SJCRH30 (cell line): ENCODE data around the gene SCO1. TPM values are rescaled to one million over a fixed set of nuclear protein-coding genes. Genes with fewer than 3 reads are reported as not detected.
"Not testable (repeated sequence)": the region's sequence is repeated elsewhere in the genome, so short reads cannot be mapped to it uniquely, and the experiment has no call there.

ENCODE experiments used
- DNase-seq, 2 experiments: peaks; one replicate each; pipeline ENCODE4 v3.0.0-alpha.2; 2015 to 2020
- H3K27ac ChIP-seq: fragments of 250-450 bp; sonication (Bioruptor Pico); 2 replicates; pipeline ENCODE4 v1.5.1; 2020; ENCODE audit warnings: mild to moderate bottlenecking, moderate library complexity
- H3K27me3 ChIP-seq: fragments of 250-450 bp; sonication (Bioruptor Pico); 2 replicates; pipeline ENCODE4 v1.5.1; 2020; ENCODE audit warnings: mild to moderate bottlenecking, moderate library complexity
- H3K36me3 ChIP-seq: fragments of 250-450 bp; sonication (Bioruptor Pico); 2 replicates; pipeline ENCODE4 v1.5.1; 2020; ENCODE audit warnings: mild to moderate bottlenecking, moderate library complexity
- H3K4me1 ChIP-seq: fragments of 250-450 bp; sonication (Bioruptor Pico); 2 replicates; pipeline ENCODE4 v1.5.1; 2020; ENCODE audit warnings: mild to moderate bottlenecking, moderate library complexity
- H3K4me3 ChIP-seq: fragments of 250-450 bp; sonication (Bioruptor Pico); 2 replicates; pipeline ENCODE4 v1.5.1; 2020; ENCODE audit warnings: mild to moderate bottlenecking, moderate library complexity
- H3K9me3 ChIP-seq: fragments of 250-450 bp; sonication (Bioruptor Pico); replicated peaks from 2 replicates; pipeline ENCODE4 v1.5.1; 2020; ENCODE audit warnings: mild to moderate bottlenecking, moderate library complexity
- total RNA-seq: library from RNA; depleted of rRNA; stranded (reverse); fragments of >200 nt; shearing (Covaris generic); gene quantifications from 2 replicates; pipeline ENCODE4 v1.2.3, GENCODE V29; 2014

The SCO1 gene
- total RNA-seq, 1 experiment from 2014 or later, result 28.5 TPM

DNA sequence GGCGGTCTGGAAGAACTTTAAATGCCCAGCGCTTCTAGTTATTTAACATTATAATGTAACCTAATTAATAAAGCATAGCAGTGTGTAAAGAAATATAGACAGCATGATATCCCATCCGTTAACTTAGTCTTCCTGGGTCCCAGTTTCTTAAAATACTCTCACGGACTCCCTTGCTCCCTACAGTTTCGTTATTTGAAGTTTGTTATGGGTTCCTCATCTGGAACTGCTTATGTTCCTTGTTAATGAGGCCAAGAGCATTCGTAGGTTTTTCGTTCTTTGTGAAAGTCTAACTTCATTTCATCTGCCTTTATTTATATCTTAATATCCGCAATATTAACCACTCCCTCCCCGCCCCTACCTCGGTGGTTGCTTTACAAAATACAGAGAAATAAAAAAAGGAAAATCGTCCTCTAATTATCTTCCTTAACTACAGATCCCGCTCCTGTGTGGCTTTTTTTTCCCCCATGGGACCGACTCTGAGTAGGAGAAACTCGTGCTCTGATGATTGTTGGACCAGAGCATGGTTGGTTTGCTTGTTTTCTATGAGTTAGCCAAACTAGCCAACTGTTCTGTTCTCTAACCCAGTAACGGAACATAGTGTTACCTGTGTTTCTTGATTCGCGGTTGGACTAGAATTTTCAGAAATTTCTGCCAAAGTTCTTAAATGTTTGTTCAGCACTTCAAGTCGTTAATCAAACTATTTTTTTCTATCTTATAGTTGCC lies 924 bp upstream of the SCO1 start:
- H3K27ac ChIP-seq, result peak overlapping the region; percentile 59
- peak; percentile 10 to 11 for DNase-seq
- peaks cover 11% of the 10 kb centered on the region for H3K4me1 ChIP-seq
- H3K27me3 ChIP-seq, result no peaks in the 10 kb centered on the region
- peak overlapping the region; percentile 85 for H3K4me3 ChIP-seq
- H3K9me3 ChIP-seq, result no peaks in the 10 kb centered on the region
- peaks cover 15% of the 10 kb centered on the region for H3K36me3 ChIP-seq

DNA sequence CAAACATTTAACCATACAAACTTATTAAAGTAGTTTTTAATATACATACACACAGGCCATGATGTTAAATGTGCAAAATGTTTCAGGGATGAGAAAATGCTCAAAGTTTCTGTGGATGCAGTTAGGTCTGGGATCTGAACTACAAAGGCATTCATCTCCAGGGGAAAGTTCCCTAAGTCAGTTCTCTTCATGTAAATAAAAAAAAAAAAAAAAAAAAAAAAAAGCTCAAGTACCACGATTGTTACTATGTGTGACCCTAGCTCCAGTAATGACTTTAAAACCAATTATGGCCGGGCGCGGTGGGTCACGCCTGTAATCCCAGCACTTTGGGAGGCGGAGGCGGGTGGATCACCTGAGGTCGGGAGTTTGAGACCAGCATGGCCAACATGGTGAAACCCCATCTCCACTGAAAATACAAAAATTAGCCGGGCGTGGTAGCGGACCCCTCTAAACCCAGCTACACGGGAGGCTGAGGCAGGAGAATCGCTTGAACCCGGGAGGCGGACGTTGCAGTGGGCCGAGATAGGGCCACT lies 1.4 kb downstream of the SCO1 start:
- not testable (repeated sequence) for H3K9me3 ChIP-seq, H3K27me3 ChIP-seq, DNase-seq, H3K4me1 ChIP-seq, H3K27ac ChIP-seq
- Histone ChIP-seq H3K36me3 (peaks cover 27% of the 10 kb centered on the region), H3K4me3 (peak overlapping the region; percentile 85)

DNA sequence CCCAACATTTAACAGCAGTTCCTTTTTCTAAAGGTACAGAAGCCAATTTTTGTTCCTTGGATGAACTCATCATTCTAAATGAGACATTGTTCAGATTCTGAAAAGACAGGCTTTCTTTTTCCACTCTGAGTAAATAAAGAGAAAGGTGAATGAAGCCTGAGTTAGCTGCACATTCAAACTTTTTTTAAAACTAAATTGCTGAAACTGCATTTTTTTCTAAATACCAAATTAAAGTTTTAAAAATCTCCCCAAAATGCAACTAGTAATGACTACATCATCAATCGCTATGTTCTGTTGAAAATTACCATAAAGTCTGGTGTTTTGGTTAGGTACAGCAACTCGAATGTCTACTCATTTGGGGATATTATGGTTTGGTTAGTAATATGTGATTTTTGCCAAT lies 9.8 kb downstream of the SCO1 start:
- H3K27ac ChIP-seq, result no peak overlapping the region
- no peak overlapping the region for H3K4me3 ChIP-seq
- H3K36me3 ChIP-seq, result peaks cover 47% of the 10 kb centered on the region
- no peaks in the 10 kb centered on the region for H3K9me3 ChIP-seq
- no peaks in the 10 kb centered on the region for H3K4me1 ChIP-seq
- H3K27me3 ChIP-seq, result no peaks in the 10 kb centered on the region
- DNase-seq, result no peak

DNA sequence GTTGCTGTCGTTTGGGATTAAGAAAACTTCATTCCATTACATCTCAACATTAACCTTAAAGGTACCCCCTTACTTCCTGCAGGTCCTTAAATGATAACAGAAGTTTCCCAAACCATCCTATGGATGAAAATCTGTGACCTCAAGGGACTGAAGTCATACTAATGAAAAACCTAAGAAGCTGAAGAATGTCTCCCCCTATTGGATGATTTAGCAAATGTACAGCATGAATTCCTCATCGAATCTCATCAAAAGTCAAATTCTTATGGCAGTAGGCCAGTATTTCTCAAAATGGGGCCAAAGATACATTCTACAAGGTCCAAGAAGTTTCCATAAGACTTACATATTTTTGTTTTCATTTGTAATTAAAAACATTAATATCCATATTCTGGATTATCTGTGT lies 13.5 kb downstream of the SCO1 start:
- no peaks in the 10 kb centered on the region for H3K9me3 ChIP-seq
- no peaks in the 10 kb centered on the region for H3K27me3 ChIP-seq
- no peak overlapping the region for H3K27ac ChIP-seq
- H3K36me3 ChIP-seq, result peaks cover 34% of the 10 kb centered on the region
- H3K4me1 ChIP-seq, result no peaks in the 10 kb centered on the region
- DNase-seq, result peak in 1 of 2 experiments; percentile 47
- H3K4me3 ChIP-seq, result no peak overlapping the region

DNA sequence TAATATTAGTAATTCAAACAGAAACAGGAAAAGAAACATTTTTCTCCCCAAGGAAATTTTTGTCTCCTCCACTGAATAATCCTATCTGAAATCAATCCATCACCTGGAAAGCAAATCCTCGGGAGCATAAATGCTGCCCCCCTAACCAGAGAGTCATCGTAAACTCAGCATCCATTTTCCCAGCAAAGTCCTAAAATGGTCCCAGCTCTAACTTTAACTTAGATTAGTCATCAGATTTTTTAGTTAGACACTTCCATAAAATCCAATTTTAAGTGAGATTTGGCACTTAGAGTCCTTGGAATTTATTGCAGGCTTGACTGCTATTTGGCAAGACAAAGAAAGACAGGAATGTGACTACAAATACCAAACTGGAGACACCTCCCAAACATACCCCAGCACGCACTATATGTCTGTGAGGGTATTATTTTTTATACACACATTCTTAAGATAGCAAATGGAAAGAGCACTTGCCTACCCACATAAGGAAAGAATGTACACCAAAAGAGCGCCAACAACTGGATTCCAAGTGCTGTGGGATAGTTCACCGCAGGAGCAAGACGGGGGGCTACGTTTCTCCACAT lies 15.4 kb downstream of the SCO1 start:
- Histone ChIP-seq H3K4me1 (no peaks in the 10 kb centered on the region), H3K27ac (no peak overlapping the region), H3K36me3 (peaks cover 33% of the 10 kb centered on the region), H3K4me3 (no peak overlapping the region), H3K27me3 (no peaks in the 10 kb centered on the region), H3K9me3 (no peaks in the 10 kb centered on the region)
- DNase-seq, result no peak

DNA sequence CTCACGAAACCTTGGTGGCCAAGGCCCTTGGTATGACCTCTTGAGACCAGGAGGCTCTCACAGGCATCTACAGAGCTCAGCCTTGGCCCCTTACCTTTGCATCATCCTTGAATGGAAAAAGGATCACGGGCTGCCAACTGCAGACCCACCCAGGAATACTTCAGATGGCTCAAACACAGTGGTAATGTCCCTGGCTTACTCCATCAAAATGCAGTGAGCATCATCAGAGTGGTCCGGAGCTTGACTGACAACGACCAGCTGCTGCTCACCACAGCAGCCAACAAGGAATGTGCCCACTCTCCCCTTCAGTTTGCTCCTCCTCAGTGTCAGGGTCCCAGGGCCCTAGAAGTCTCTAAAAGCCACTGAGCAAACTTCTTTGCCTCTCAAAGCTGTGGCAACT lies 22.6 kb downstream of the SCO1 start:
- Histone ChIP-seq H3K9me3 (no peaks in the 10 kb centered on the region), H3K36me3 (no peaks in the 10 kb centered on the region), H3K27me3 (no peaks in the 10 kb centered on the region), H3K4me3 (no peak overlapping the region), H3K4me1 (no peaks in the 10 kb centered on the region), H3K27ac (no peak overlapping the region)
- peak; percentile 16 to 37 for DNase-seq

DNA sequence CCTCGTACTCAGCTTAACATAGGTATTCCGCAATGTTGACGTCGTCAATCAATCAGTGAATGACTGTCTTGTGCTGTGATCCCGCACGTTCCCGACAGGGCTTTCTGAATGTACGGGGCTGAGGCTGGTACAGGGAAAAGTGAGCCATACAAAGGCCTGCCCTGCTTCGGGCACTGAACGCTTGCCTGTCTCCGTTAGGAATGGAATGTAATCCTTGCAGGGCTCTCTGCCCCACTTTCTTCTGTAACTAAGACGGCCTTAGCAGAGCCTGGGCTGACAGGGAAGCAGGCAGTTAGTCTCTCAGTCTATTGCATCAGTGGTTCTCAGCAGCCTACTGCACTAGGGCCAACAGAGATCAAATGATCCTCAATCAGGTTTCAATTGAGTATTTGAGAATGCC lies 24.0 kb downstream of the SCO1 start:
- no peaks in the 10 kb centered on the region for H3K9me3 ChIP-seq
- no peak overlapping the region for H3K27ac ChIP-seq
- no peak for DNase-seq

DNA sequence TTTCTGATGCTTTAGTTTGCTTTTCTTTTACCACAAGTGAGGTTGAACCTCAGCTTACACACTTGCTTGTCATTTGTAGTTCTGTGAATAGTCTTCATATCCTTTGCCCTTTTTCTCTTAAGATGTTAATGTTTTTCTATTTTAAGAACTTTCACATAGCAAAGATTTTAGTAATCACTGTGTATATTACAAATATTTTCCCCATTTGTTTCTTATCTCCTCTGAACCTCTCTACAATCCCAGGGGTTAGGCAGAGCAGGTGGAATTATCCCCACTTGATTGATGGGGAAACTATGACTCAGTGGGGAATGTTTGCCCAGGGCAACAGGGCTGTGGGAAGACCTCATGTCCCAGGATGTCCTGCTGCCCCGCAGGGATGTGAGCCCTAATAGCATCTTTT lies 28.6 kb downstream of the SCO1 start:
- Histone ChIP-seq H3K36me3 (no peaks in the 10 kb centered on the region), H3K27ac (no peak overlapping the region), H3K9me3 (no peaks in the 10 kb centered on the region), H3K4me3 (no peak overlapping the region), H3K27me3 (no peaks in the 10 kb centered on the region), H3K4me1 (no peaks in the 10 kb centered on the region)
- DNase-seq, result no peak

More for the DNA sequence above, 24.0 kb downstream of the SCO1 start:
- H3K27me3 ChIP-seq, result no peaks in the 10 kb centered on the region
- no peak overlapping the region for H3K4me3 ChIP-seq
- H3K36me3 ChIP-seq, result no peaks in the 10 kb centered on the region
- no peaks in the 10 kb centered on the region for H3K4me1 ChIP-seq

DNA sequence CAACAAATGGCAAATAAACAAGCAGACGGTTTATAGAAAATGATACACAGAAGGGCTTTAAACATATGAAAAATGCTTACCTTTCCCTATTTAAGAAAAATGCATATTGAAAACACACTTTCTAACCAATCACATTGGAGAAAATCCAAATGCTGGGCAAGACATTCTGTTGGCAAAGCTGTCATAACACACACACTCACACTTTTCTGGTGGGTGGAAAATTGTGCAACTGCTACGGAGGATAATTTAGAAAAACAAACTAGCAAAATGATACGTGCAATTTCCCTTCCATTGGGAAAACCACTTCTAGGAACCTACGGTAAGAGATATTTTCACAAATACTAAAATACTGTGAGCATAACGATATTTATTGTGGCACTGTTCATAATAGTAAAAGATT lies 30.4 kb downstream of the SCO1 start:
- no peaks in the 10 kb centered on the region for H3K9me3 ChIP-seq
- H3K27ac ChIP-seq, result no peak overlapping the region
- no peaks in the 10 kb centered on the region for H3K27me3 ChIP-seq
- H3K4me1 ChIP-seq, result no peaks in the 10 kb centered on the region
- no peak for DNase-seq
- H3K36me3 ChIP-seq, result no peaks in the 10 kb centered on the region
- no peak overlapping the region for H3K4me3 ChIP-seq

DNA sequence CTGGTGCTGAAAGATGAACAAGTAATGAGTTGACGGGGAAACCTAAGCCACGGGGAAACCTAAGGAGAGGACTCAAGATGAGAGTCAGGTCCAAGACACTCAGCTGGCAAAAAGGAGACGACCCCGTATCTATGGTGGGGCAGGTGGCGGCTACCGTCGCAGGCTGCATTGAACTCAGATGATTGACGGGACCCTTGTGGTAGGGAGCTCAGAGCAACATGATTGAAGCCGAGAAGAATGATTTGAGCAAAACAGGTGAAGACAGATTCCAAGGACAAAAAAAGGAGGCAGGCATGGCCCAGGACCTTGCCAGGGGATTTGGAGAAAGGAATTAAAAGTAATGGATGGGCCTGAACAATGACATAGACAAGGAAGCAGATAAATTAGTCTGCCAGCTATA lies 32.8 kb downstream of the SCO1 start:
- Histone ChIP-seq H3K4me1 (no peaks in the 10 kb centered on the region), H3K4me3 (no peak overlapping the region), H3K27ac (no peak overlapping the region), H3K27me3 (no peaks in the 10 kb centered on the region), H3K36me3 (no peaks in the 10 kb centered on the region), H3K9me3 (no peaks in the 10 kb centered on the region)
- no peak for DNase-seq

DNA sequence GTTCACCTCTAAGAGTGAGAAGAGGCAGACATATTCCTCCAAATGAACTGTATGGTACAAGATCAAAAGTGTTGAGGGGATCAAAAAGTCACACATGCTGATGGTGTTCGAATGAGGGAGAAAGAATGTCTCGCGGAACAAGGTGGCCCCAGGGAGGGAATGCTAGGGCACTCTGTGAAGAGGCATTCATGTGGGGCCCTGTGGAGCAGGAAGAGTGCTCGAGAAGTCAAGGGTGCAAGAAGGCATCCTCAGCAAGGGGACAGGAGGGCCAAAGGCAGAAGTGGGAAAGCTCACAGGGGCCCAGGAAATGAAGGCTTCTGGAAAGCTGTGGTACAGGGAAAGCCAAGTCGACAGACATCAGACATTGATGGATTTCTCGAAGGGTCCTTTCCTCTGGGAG lies 34.1 kb downstream of the SCO1 start:
- DNase-seq, result no peak
- H3K36me3 ChIP-seq, result no peaks in the 10 kb centered on the region
- H3K27ac ChIP-seq, result no peak overlapping the region
- no peaks in the 10 kb centered on the region for H3K4me1 ChIP-seq
- H3K4me3 ChIP-seq, result no peak overlapping the region
- no peaks in the 10 kb centered on the region for H3K9me3 ChIP-seq
- H3K27me3 ChIP-seq, result no peaks in the 10 kb centered on the region

DNA sequence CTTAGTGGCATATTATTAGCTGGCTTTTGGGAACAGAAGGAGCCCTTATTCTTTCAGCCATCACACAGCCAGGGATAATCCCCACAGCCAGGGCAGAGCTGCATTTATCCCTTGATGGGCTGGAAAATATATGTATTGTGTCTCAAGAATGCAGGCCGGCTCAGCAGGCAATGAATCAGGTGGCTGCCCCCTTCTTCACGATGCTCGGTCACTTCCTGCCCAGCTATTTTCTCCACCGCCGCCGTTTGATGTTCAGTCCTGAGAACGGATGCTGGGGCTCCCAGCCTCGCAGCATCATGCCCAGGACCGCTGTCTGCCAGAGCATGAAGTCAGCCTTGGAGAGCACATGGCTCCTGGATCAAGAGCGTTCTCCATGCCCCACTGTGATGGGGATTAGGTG lies 35.9 kb downstream of the SCO1 start:
- no peak overlapping the region for H3K27ac ChIP-seq

DNA sequence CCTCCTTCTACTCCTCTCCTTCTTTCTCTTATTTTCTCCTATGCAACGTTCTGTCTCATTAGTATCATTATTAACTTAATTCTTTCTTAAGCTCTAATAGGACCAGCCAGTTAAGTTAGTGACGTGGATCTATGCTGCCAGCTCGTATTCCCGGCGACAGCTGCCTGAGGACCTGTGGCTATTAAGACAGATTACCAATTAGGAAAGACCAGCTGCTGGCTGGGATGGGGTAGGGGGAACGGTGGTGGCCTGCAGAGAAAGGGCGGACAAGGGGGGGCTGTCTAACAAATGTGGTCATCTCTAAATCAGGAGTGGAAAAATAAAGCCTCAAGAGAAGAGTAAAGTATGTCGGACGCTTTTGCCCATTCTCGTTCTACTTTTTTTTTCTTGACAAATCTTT lies 39.5 kb downstream of the SCO1 start:
- Histone ChIP-seq H3K27ac (peak overlapping the region; percentile 43), H3K4me3 (no peak overlapping the region)
- peak; percentile 42 to 62 for DNase-seq

More for the DNA sequence above, 35.9 kb downstream of the SCO1 start:
- Histone ChIP-seq H3K4me3 (no peak overlapping the region), H3K4me1 (peaks cover 5% of the 10 kb centered on the region), H3K9me3 (no peaks in the 10 kb centered on the region), H3K27me3 (no peaks in the 10 kb centered on the region), H3K36me3 (no peaks in the 10 kb centered on the region)
- DNase-seq, result peak in 1 of 2 experiments; percentile 8

DNA sequence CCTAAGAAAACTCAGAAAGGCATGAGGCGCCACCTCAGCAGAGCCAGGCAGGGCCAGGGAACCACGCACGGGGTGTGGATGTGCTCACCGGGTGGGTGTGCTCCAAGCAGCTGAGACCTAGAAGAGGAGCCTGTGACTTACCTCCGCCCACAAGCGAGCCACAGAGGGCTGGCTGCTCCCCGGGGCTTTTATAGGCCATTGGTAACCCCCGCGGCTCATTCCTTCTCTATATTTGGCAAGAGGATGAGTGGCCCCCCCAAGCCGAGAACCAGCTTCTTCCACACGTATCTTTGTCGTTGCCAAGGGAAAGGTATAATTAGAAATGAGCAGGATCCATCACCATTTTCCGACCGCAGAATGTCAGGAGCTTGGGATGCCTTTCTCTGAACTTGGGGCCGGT lies 40.2 kb downstream of the SCO1 start, which contains the start of gene MYH3:
TSS of gene MYH3 (minus strand) at position 162 of the 400 bp plus-strand sequence. CDS start 2,245 bp downstream, outside the sequence.
- no peak for DNase-seq
- H3K27ac ChIP-seq, result peak within 1 kb of the TSS; percentile 43
- H3K4me3 ChIP-seq, result no peak within 1 kb of the TSS
- no peaks in the 10 kb centered on the region for H3K27me3 ChIP-seq
- H3K4me1 ChIP-seq, result peaks cover 5% of the 10 kb centered on the region
- no peaks in the 10 kb centered on the region for H3K9me3 ChIP-seq
- H3K36me3 ChIP-seq, result no peaks in the 10 kb centered on the region

More for the DNA sequence above, 39.5 kb downstream of the SCO1 start:
- Histone ChIP-seq H3K36me3 (no peaks in the 10 kb centered on the region), H3K27me3 (no peaks in the 10 kb centered on the region), H3K4me1 (peaks cover 5% of the 10 kb centered on the region), H3K9me3 (no peaks in the 10 kb centered on the region)

DNA sequence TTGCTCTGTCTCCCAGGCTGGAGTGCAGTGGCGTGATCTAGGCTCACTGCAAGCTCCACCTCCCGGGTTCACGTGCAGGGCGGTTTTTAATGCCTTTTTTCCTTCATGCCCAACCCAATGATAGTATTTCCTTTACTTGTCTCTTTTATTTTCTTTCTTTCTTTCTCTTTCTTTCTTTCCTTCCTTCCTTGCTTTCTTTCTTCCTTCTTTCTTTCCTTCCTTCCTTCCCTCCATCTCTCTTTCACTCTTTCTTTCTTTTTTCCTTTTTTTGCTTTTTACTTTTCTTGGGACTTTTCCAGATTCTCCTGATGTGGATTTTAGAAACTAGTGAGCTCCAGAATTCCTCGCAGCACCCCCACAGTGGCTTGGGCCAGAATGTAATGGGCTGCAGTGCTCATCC lies 43.3 kb downstream of the SCO1 start:
- peaks cover 5% of the 10 kb centered on the region for H3K4me1 ChIP-seq
- no peaks in the 10 kb centered on the region for H3K36me3 ChIP-seq
- H3K9me3 ChIP-seq, result no peaks in the 10 kb centered on the region
- no peak overlapping the region for H3K27ac ChIP-seq
- no peak for DNase-seq
- H3K4me3 ChIP-seq, result no peak overlapping the region
- H3K27me3 ChIP-seq, result no peaks in the 10 kb centered on the region
